Sigmoid colon (tissue), 7 donors: ENCODE results near the gene COX10. TPM values are rescaled to one million over a fixed set of nuclear protein-coding genes. Genes with fewer than 3 reads are reported as not detected.

Source experiments
- DNase-seq: peaks from one replicate; pipeline ENCODE4 v3.0.0-alpha.2; 2019
- H3K27ac ChIP-seq, 4 donors: fragments of 200-600 bp; sonication (generic); one replicate each; pipeline ENCODE4 v1.5.1; 2016 to 2019; ENCODE audit warnings: mild to moderate bottlenecking in 1 of 4
- H3K27me3 ChIP-seq, 3 donors: fragments of 200-600 bp; sonication (generic); one replicate each; pipeline ENCODE4 v1.5.1; 2019; ENCODE audit warnings: mild to moderate bottlenecking in 1 of 3
- H3K36me3 ChIP-seq, 4 donors: fragments of 200-600 bp; sonication (generic); one replicate each; pipeline ENCODE4 v1.5.1; 2016 to 2019
- H3K4me1 ChIP-seq, 4 donors: fragments of 200-600 bp; sonication (generic); one replicate each; pipeline ENCODE4 v1.5.1; 2017 to 2019
- H3K4me3 ChIP-seq, 4 donors: fragments of 200-600 bp; sonication (generic); one replicate each; pipeline ENCODE4 v1.5.1; 2017 to 2019; ENCODE audit warnings: mild to moderate bottlenecking in 2 of 4, moderate library complexity in 1 of 4
- H3K9me3 ChIP-seq, 4 donors: fragments of 200-600 bp in 3 of 4; sonication (generic) in 3 of 4; one replicate each; pipeline versions ENCODE4 v1.5.1 to v1.6.1; 2013 to 2019
- EP300 ChIP-seq, 4 donors: sonication (generic); formaldehyde crosslinking; IDR thresholded peaks; one replicate each; pipeline ENCODE4 v1.6.1; 2017; ENCODE audit warnings: antibody characterized with exemption in 4 of 4
- POLR2A ChIP-seq, 2 donors: fragments of 450-650 bp; IDR thresholded peaks; one replicate each; pipeline ENCODE4 v1.6.1; 2016; ENCODE audit warnings: antibody characterized with exemption in 2 of 2, mild to moderate bottlenecking in 2 of 2, moderate library complexity in 2 of 2
- POLR2AphosphoS5 ChIP-seq, 4 donors: sonication (generic); formaldehyde crosslinking; IDR thresholded peaks; one replicate each; pipeline ENCODE4 v1.6.1; 2017; ENCODE audit warnings: antibody characterized with exemption in 4 of 4
- WGBS, 2 donors: extraction: QIAGEN DNeasy Blood & Tissue Kit; methylation state at CpG; one replicate each; pipeline ENCODE4 v1.1.7; 2013; 5-methylcytosine and 5-hydroxymethylcytosine counted together
- intact Hi-C: fragments of 100-400 bp; cut with DNase I; formaldehyde crosslinking; loops from one replicate; pipeline ENCODE4 v1.15.1; 2023
- polyA plus RNA-seq, 3 donors: library from polyadenylated mRNA; stranded (reverse); fragments of 200-250 nt; gene quantifications; one replicate each; pipeline ENCODE4 v1.2.3, GENCODE V29; 2013
- total RNA-seq, 4 donors: library from RNA; depleted of rRNA; stranded (reverse); fragments of >200 nt; gene quantifications; one replicate each; pipeline ENCODE4 v1.1.0, GENCODE V29; 2016
- TF ChIP-seq, protein P1 (sequence below), 4 experiments: fragments of 450-650 bp in 3 of 4; fragments of 200-600 bp in 1 of 4; IDR thresholded peaks; one replicate each; pipeline ENCODE4 v1.5.1; 2016 to 2019; ENCODE audit warnings: antibody characterized with exemption in 4 of 4, mild to moderate bottlenecking in 3 of 4, moderate library complexity in 2 of 4
- donor health status: healthy with polysubstance abuse.
- donor health status: Bipolar disorder and iron deficiency.
- donor health status: healthy.

COX10 gene
- total and polyA plus RNA-seq, 7 donors = 14.4 to 23.9 (median 17.3) TPM

DNA sequence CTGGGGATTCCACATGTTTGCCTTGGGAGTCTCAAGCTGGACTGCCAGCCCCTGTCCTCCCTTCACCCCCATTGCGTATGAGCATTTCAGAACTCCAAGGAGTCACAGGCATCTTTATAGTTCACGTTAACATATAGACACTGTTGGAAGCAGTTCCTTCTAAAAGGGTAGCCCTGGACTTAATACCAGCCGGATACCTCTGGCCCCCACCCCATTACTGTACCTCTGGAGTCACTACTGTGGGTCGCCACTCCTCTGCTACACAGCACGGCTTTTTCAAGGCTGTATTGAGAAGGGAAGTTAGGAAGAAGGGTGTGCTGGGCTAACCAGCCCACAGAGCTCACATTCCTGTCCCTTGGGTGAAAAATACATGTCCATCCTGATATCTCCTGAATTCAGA, 138.5 kb downstream of the COX10 start:
- Histone ChIP-seq H3K4me1 (no peaks in the 10 kb centered on the region), H3K4me3 (no peak overlapping the region), H3K36me3 (peaks cover 0 to 32% (median 2%) of the 10 kb centered on the region in 4 donors), H3K27me3 (no peaks in the 10 kb centered on the region), H3K9me3 (no peaks in the 10 kb centered on the region), H3K27ac (no peak overlapping the region)
- TF ChIP-seq EP300 (IDR thresholded peaks at IDR 0.05) (no peak), POLR2A (IDR thresholded peaks at IDR 0.05) (no peak), POLR2AphosphoS5 (IDR thresholded peaks at IDR 0.05) (no peak)
- TF ChIP-seq, protein P1, sequence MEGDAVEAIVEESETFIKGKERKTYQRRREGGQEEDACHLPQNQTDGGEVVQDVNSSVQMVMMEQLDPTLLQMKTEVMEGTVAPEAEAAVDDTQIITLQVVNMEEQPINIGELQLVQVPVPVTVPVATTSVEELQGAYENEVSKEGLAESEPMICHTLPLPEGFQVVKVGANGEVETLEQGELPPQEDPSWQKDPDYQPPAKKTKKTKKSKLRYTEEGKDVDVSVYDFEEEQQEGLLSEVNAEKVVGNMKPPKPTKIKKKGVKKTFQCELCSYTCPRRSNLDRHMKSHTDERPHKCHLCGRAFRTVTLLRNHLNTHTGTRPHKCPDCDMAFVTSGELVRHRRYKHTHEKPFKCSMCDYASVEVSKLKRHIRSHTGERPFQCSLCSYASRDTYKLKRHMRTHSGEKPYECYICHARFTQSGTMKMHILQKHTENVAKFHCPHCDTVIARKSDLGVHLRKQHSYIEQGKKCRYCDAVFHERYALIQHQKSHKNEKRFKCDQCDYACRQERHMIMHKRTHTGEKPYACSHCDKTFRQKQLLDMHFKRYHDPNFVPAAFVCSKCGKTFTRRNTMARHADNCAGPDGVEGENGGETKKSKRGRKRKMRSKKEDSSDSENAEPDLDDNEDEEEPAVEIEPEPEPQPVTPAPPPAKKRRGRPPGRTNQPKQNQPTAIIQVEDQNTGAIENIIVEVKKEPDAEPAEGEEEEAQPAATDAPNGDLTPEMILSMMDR (IDR thresholded peaks at IDR 0.05) = no peak
- intact Hi-C loops = no loop called here
- DNase-seq = no peak
- WGBS, 2 donors = 95 to 96% methylated on average over 5 of the region's 5 CpGs

DNA sequence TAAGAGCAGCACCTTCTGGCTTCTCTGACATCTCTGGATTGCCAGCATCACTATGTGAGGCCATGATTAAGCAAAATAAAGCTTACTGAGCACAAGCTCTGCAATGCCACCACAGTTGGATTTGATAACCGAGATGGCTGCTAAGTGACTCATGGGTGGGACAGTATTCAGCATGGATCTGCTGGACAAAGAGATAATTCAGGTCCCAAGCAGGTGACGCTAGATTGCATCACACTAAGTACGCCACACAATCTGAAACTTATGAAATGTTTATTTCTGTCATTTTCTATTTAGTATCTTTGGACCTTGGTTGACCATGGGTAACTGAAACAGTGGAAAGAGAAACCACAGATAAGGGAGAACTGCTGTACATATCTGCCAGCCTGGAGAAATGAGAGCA, 139.9 kb downstream of the COX10 start:
- Histone ChIP-seq H3K4me1 (no peaks in the 10 kb centered on the region), H3K27ac (no peak overlapping the region), H3K4me3 (no peak overlapping the region), H3K9me3 (no peaks in the 10 kb centered on the region), H3K27me3 (no peaks in the 10 kb centered on the region), H3K36me3 (peaks cover 0 to 32% (median 2%) of the 10 kb centered on the region in 4 donors)
- intact Hi-C loops = no loop called here
- TF ChIP-seq POLR2A (IDR thresholded peaks at IDR 0.05) (no peak), EP300 (IDR thresholded peaks at IDR 0.05) (no peak), POLR2AphosphoS5 (IDR thresholded peaks at IDR 0.05) (no peak)
- TF ChIP-seq, protein P1 (IDR thresholded peaks at IDR 0.05) = no peak
- WGBS, 2 donors = 87 to 88% methylated on average over 3 of the region's 3 CpGs
- no peak for DNase-seq

DNA sequence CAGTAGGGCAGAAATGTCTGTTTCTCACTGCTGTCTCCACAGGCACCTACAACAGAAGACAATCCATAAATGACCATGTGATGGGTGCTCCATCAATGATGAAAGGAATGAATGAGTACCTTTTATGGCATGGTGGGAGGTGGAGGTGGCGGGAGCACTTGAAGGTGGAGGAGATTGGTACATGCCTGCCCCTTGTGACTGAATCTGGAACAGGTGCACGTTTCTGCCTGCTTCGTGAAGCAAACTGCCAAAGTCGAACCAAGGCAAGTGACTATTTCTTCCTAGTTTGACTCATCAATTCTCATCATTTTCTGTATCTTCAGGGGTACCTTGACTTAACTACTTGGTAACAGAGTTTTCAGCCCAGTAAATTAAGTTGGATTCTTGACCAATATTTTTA, 141.9 kb downstream of the COX10 start:
- no peak for DNase-seq
- Histone ChIP-seq H3K27ac (no peak overlapping the region), H3K4me3 (no peak overlapping the region), H3K9me3 (no peaks in the 10 kb centered on the region), H3K4me1 (no peaks in the 10 kb centered on the region), H3K36me3 (peaks cover 0 to 28% (median 2%) of the 10 kb centered on the region in 4 donors), H3K27me3 (no peaks in the 10 kb centered on the region)
- WGBS, 2 donors = 84 to 95% methylated on average over 4 of the region's 4 CpGs
- intact Hi-C loops = no loop called here
- TF ChIP-seq, protein P1 (IDR thresholded peaks at IDR 0.05) = no peak
- TF ChIP-seq EP300 (IDR thresholded peaks at IDR 0.05) (no peak), POLR2AphosphoS5 (IDR thresholded peaks at IDR 0.05) (no peak), POLR2A (IDR thresholded peaks at IDR 0.05) (no peak)

DNA sequence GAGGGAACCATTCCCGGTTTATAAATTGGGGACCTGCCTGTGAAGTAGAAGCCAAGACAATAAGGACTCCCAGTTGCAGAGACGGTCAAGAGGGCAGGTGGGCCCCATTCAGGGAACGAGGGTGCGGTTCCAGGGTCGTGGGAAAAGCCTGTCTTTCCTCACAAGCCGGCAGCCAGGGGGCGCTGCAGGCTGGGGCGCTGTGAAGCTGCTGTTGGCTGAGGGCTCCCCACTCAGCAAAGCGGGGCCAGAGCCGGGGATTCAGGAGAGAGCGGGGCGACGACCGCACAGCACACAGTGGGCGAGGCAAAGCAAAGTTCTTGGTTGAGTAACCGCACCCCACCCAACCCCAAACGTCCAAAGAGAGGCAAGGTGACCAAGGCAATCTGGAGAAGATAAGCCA, 142.5 kb downstream of the COX10 start:
- Histone ChIP-seq H3K36me3 (peaks cover 0 to 22% (median 1%) of the 10 kb centered on the region in 4 donors), H3K4me3 (no peak overlapping the region), H3K4me1 (no peaks in the 10 kb centered on the region), H3K9me3 (no peaks in the 10 kb centered on the region), H3K27ac (no peak overlapping the region), H3K27me3 (no peaks in the 10 kb centered on the region)
- intact Hi-C loops = no loop called here
- no peak for DNase-seq
- 62 to 82% methylated on average over 17 of the region's 17 CpGs for WGBS, 2 donors
- TF ChIP-seq POLR2A (IDR thresholded peaks at IDR 0.05) (no peak), POLR2AphosphoS5 (IDR thresholded peaks at IDR 0.05) (no peak)
- TF ChIP-seq, protein P1 (IDR thresholded peaks at IDR 0.05) = peak in 1 of 4 experiments; percentile 28

DNA sequence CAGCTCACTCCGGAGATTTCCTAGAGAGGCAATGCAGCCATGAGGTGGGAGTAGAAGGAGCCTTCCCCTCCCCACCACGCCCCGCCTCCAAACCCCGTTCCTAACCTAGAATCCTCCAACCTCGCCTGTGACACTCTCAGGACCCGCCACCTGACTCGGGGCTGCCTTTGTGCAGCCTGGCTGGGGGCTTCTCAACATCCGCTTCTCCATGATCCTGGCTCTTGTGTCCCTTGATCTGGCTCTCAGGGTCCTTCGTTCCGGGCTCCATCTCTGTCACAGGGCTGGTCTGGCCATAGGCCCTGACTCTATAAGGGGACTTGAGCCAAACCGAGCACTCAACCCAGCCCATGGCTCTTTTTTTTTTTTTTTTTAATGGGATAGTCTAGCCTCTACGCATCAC, 143.1 kb downstream of the COX10 start:
- Histone ChIP-seq H3K4me1 (no peaks in the 10 kb centered on the region), H3K27me3 (no peaks in the 10 kb centered on the region), H3K36me3 (peaks cover 0 to 16% (median 0%) of the 10 kb centered on the region in 4 donors), H3K27ac (no peak overlapping the region), H3K9me3 (no peaks in the 10 kb centered on the region), H3K4me3 (no peak overlapping the region)
- no peak for DNase-seq
- WGBS, 2 donors = 94 to 97% methylated on average over 11 to 12 of the region's 12 CpGs
- intact Hi-C loops = no loop called here
- TF ChIP-seq POLR2AphosphoS5 (IDR thresholded peaks at IDR 0.05) (no peak), POLR2A (IDR thresholded peaks at IDR 0.05) (no peak), EP300 (IDR thresholded peaks at IDR 0.05) (no peak)
- TF ChIP-seq, protein P1 (IDR thresholded peaks at IDR 0.05) = no peak
